NCI-H2196 (cell line): ENCODE results near the gene ZMIZ1.
"Not testable (repeated sequence)": the region's sequence is repeated elsewhere in the genome, so short reads cannot be mapped to it uniquely, and the experiment has no call there.

ENCODE experiments used
- DNase-seq: peaks from one replicate; lab custom pipeline; 2025; ENCODE audit not compliant: unreplicated experiment; lab: John Stamatoyannopoulos, UW

Gene ZMIZ1

GRCh38 chr10:79279047-79279446, 210.3 kb downstream of the ZMIZ1 start:
- DNase-seq, result not testable (repeated sequence)

GRCh38 chr10:79280956-79281355, 212.2 kb downstream of the ZMIZ1 start:
- DNase-seq, result no peak

DNA sequence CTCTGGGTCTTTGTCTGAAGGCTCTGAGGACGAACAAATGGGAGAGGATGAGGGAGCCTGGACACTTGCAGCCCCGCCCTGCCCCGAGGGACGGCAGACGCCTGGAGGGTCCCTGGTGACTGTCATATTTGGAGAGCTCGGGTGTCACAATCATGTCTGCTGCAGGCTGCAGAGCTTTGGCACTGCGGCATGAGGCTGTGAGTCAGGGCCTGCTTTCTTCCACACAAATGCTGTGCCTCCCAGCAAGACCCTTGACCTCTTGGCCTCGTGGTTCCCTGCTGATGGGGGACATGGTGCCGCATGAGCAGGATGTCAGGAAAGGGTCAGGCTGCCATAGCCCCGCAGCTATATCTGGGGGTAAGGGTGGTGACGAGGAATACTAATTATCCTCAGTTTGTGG, 213.6 kb downstream of the ZMIZ1 start:
- no peak for DNase-seq

- DNase-seq, result no peak
Observed at GRCh38 chr10:79283616-79284015, 214.8 kb downstream of the ZMIZ1 start.

DNA sequence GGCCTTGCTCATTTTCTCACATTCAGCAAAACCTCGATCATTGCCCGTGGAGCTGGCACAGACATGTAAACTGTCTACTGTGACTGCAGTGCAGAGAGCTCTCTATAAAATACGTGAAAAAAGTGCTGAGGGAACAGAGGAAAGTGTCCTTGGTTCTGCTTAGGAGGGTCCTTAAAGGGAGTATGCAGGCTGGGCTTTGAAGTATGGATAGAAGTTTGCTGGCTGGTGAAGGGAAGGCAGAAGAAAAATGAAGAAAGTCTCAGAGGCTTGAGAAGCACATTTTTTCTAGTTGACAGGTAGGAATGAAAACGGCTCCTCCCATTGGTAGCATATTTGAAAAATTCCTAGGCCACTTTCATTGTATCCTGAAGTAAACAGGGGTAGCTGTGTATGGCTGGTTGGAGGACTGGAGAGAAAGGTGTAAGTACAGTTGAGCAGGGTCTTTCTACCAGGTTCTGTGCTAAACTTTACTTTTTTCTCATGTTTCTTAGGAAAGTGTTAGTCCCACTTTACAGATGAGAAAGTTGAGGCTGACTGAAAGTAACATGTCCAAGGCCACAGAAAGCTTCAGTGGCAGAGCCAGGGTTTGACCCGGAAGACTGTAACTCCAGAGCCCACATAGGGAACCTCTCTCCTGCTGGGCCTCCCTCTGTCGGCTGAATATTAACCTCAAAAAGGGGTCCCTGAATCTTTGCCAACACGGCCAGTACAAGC, 215.5 kb downstream of the ZMIZ1 start:
- no peak for DNase-seq

DNA sequence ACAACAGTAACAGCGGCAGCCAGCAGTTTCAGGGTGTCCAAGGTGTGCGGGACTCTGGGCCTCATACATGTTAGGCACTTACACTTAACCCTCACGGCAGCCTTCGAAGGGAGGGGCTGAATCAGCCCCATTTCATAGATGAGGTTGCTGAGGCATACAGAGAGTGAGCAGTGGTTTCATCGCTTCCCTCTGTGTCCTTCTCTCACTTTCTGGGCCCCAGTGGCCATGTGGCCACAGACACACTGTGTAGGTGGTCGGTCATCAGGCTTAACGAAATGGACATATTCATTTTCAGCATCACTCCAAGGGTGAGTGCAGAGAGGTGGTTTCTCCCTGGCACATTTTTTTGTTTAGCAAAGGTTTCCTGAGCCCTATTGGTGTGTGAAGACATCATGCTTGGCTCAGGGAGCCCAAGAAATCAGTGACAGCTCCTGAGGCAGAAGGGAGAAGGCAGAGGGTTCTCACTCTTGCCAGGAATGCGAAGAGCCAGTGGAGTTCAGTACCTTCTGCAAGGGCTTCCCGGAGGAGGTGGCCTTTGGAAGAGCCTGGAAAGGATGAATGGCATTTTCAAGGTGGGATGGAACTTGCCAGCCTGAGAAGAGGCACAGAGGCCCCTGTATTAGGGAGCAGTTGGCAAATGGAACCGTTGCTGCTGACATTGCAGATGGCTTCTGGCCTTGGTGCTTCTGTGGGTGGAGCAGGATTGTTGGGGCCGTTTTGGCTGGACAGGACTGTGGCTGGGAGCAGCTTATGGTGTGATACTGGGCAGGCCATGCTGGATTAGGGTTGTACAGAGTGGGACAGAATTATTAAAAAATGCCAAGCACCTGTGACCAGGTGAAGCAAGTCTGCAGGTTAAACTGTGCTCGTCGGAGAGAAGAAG, 216.8 kb downstream of the ZMIZ1 start:
- DNase-seq, result no peak

GRCh38 chr10:79286318-79286951, 217.7 kb downstream of the ZMIZ1 start:
- no peak for DNase-seq

DNA sequence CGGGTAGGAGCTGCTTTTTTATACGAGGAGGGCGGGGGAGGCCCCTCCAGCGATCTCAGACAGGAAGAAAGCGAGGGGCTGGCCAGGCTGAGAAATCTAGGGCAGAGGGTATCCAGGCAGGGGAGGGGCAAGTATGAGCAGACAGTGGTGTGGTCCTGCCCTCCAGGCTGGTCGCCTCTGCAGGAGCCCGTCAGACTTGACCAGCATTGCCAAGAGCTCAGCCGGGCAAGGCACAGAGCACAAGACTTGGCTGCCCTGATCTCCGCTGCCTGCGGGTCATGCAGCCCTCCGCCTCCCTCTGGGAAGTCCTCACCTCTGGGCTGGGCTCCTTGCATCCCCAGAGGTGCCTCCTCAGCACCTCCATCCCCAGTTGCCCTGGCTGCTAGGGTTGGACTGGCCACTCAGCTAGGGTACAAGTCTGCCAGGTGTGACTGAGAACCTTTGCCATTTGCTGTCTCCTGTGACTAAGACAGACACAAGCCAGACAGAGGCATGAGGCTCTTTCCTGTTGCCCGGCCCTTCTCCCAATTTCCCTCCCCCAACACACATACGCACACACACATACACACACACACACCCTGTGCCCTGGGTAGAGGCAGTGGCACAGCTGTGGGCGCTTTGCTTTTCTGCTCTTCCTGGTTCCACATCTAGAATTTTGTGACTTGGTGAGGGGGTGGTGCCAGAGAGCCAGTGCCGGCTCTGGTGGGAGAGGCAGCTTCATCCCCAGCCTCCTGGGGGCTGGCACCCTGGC, 219.4 kb downstream of the ZMIZ1 start:
- DNase-seq, result no peak

DNA sequence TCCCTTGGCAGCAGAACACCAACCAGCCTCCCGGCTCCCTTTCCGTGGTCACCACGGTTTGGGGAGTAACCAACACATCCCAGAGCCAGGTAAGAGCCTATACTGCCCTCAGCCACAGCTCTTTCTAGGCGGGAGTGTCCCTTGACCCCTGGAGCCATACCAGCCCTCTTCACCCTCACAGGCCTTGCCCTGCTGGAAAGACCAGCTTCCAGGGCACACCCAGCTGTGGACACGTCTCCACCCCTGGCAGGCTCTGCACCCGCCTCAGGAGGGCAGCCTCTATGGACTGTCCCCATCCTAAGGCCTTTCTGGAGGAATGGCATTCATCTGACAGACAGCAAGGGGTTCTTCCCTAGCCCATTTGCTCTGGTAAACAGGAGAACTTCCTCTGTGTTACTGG, 221.0 kb downstream of the ZMIZ1 start:
- no peak for DNase-seq

GRCh38 chr10:79292026-79292766, 223.4 kb downstream of the ZMIZ1 start:
- DNase-seq, result no peak

DNA sequence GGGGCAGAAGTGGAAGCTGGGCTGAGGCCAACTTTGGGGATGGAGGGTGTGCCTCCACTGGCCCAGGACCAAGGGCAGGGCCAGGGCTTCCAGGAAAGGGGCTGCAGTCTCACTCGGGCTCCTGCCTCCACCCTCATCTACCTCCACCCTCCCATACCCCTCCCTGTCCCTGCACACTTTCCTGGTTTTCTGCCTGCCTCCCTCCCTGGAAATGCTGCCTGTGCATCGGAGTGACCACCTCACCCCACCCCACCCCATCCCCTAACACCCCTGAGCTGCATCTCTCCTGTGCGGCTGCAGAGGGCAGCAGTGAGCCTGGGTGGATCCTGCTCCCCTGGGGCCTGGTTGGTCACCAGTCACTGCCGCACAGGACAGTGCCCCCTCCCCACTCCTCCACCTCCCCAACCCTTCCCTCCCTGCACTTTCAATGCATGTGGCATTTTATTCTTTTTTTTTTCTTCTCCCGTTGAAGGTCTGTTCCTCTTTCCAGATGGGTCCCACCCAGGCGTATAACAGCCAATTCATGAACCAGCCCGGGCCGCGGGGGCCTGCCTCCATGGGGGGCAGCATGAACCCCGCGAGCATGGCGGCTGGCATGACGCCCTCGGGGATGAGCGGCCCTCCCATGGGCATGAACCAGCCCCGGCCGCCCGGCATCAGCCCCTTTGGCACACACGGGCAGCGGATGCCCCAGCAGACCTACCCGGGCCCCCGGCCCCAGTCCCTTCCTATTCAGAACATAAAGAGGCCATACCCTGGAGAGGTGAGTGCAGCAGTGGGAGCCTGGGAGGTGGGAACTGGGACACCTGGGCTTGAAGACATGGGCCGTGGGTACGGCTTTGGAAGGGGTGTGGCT, 224.4 kb downstream of the ZMIZ1 start:
- no peak for DNase-seq

DNA sequence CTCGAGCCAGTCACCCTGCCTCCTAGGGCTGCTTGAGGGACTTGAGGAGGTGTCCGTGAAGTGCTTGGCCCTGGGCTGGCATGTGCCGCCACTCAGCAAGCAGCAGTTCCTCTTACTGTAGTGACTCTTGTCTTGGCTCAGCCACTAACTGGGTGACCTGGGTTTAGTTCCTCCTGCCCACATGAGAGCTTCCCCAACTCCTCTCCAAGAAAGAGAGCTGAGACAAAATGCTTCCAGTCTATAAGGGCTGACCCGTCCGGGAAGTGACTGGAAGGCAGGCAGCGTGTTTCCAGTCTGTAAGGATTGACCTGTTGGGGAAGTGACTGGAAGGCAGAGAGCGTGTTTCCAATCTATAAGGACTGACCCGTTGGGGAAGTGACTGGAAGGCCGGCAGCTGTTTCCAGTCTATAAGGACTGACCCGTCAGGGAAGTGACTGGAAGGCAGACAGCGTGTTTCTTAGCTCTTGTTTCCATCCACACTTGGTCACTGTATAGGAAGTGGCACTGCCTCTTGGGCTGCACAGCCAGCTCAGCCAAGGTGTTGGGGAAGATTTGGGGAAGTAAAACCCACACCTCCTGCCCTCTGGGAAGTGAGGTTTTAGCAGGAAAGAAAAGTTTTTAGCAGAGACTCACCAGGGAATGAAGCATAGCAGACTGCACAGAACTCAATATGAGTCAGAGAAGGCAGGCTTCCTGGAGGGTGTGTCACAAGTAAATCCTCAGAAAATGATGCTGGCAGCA, 225.2 kb downstream of the ZMIZ1 start:
- DNase-seq, result no peak

GRCh38 chr10:79295563-79295962, 226.8 kb downstream of the ZMIZ1 start:
- no peak for DNase-seq

DNA sequence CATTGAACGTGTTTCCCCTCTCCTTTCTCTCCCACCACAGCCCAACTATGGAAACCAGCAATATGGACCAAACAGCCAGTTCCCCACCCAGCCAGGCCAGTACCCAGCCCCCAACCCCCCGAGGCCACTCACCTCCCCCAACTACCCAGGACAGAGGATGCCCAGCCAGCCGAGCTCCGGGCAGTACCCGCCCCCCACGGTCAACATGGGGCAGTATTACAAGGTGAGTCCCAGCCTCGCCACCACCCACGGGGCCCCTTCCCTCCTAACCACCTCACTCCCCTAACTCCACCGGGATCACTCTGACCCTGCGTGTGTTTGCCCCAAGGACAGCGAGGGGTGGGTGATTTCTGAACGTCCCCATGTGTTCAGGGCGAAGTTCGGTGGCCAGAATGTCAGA, 227.7 kb downstream of the ZMIZ1 start:
- DNase-seq, result no peak

DNA sequence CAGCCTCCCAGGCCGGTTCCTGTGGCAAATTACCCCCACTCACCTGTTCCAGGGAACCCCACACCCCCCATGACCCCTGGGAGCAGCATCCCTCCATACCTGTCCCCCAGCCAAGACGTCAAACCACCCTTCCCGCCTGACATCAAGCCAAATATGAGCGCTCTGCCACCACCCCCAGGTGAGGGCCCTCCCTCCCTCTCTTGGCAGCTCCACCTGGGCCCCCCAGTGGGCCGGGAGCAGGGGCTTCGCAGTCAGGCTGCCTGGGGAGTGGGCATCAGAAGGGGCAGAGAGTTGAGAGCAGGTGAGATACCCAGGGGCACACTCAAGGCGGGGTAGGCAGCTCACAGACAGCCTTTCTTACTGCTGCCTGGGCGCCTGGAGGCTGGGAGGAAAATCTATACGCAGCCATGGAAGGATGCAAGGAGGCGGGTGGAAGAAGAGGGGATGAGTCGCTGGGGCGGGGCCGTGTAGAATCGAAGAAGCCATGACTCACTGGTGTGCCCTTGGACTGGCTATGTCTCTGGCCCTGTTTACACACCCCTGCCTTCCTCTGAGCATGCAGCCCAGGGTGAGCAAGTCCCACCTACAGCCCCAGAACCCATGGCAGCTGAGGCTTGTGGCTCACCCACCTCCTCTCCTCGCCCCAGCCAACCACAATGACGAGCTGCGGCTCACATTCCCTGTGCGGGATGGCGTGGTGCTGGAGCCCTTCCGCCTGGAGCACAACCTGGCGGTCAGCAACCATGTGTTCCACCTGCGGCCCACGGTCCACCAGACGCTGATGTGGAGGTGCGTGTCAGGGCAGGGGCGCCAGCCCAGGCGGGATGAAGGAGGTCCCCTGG, 229.9 kb downstream of the ZMIZ1 start:
- DNase-seq, result peak; percentile 6

GRCh38 chr10:79299397-79300241, 230.9 kb downstream of the ZMIZ1 start:
- DNase-seq, result no peak

GRCh38 chr10:79300711-79301110, 231.9 kb downstream of the ZMIZ1 start:
- no peak for DNase-seq
